ENCODE data around the gene CDC14A. TPM values are rescaled to one million over a fixed set of nuclear protein-coding genes. Genes with fewer than 3 reads are reported as not detected.

Gene CDC14A
- total RNA-seq, 1 donor from 2014 or later, result 2.2 TPM

- DNase-seq (ENCODE audit: low spot score) (no peak), ATAC-seq (no peak)
Measured at GRCh38 chr1:100481303-100481702, 129.0 kb downstream of the CDC14A start.

GRCh38 chr1:100482167-100482566, 129.9 kb downstream of the CDC14A start:
- ATAC-seq (no peak), DNase-seq (ENCODE audit: low spot score) (no peak)

GRCh38 chr1:100482748-100483147, 130.4 kb downstream of the CDC14A start:
- DNase-seq (ENCODE audit: low spot score), result no peak
- no peak for ATAC-seq

DNA sequence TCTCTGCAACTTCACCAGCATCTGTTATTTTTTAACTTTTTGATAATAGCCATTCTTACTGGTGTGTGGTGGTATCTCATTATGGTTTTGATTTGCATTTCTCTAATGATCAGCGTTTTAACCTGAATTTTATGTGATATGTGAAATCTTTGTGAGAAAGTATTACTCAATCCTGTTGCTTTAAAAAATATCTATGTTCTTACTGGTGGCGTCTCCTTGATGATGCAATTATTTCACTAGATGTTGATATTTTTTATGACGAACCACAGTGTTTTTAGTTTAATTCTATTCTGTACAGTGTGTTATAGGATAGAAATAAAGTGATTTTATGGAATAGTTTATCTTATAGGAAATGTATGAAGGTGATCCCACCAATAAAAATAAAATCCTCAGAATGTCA, 130.9 kb downstream of the CDC14A start:
- no peak for DNase-seq (ENCODE audit: low spot score)
- ATAC-seq, result no peak

- no peak for DNase-seq (ENCODE audit: low spot score)
- ATAC-seq, result peak; percentile 93
Measured at GRCh38 chr1:100485855-100486258, 133.6 kb downstream of the CDC14A start.

- DNase-seq (ENCODE audit: low spot score) (no peak), ATAC-seq (peak; percentile 89)
Measured at GRCh38 chr1:100494393-100495084, 142.2 kb downstream of the CDC14A start.

DNA sequence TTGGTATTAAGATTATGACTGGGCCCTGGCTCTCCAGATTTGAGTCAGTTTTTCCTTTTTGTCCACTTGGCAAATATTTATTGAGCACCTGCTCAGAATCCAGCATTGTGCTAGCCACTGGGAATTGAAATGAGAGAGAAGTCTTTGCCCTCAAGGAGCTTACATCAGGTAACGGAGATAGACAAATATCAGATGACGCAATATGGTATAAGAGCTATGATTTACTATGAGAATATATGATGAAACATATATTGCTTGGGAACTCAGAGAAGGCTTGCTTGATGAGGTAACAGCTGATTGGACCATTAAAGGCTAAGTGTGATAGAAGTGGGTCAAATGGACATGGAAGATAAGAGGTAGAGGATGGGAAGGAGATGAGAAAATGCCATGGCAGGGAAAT, 144.6 kb downstream of the CDC14A start:
- no peak for DNase-seq (ENCODE audit: low spot score)
- ATAC-seq, result no peak

DNA sequence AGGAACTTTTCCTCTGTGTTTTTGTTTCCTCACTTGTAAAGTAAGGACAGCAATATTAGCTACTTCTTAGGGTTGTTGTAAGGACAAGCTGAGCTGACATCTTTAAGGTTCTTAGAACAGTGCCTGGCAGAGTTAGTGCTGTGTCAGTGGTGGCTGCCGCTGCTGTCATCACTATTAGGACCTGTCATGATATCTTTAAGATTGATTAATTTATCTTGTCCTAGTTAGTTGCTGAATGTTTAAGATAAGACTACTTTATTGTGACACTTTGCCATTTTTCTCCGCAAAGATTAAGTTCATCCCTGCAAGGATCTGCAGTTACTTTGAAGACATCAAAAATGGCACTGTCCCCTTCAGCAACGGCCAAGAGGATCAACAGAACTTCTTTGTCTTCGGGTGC, 145.5 kb downstream of the CDC14A start:
- ATAC-seq (no peak), DNase-seq (ENCODE audit: low spot score) (no peak)

DNA sequence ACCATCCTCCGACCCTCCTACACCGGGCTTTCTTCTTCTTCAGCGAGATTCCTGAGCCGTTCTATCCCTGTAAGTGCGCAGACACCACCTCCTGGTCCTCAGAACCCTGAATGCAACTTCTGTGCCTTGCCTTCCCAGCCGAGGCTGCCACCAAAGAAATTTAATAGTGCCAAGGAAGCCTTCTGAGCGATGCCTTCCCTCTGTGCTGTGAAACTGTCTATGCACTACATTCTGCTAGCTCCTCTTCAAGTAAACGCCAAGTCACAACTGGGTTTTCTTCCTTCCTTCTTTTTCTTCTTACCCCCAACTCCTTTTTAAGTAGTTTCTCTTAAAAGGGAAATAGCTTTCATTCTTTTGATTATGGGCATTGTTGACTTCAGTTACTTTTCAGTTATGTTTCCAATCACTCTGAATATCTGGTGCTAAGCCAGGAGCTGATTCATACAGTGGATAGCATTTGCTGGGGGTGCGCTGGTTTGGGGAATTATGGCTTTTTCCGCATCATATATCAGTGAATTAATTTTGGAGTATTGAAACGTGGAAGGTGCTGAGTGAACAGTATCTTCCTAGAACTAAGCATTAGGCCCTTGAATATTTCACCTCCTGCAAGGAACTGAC, 147.0 kb downstream of the CDC14A start:
- ATAC-seq, result no peak

GRCh38 chr1:100502052-100502792, 149.9 kb downstream of the CDC14A start:
- DNase-seq (ENCODE audit: low spot score) (no peak), ATAC-seq (no peak)

More for the DNA sequence above, 147.0 kb downstream of the CDC14A start:
- no peak for DNase-seq (ENCODE audit: low spot score)

GRCh38 chr1:100506217-100506616, 153.9 kb downstream of the CDC14A start:
- ATAC-seq, result no peak
- no peak for DNase-seq (ENCODE audit: low spot score)

GRCh38 chr1:100510451-100510850, 158.1 kb downstream of the CDC14A start:
- no peak for ATAC-seq
- no peak for DNase-seq (ENCODE audit: low spot score)

GRCh38 chr1:100511058-100511457, 158.8 kb downstream of the CDC14A start:
- DNase-seq (ENCODE audit: low spot score) (no peak), ATAC-seq (no peak)

- no peak for DNase-seq (ENCODE audit: low spot score)
- peak; percentile 45 for ATAC-seq
Measured at GRCh38 chr1:100511773-100512172, 159.5 kb downstream of the CDC14A start.

GRCh38 chr1:100512803-100513352, 160.6 kb downstream of the CDC14A start:
- ATAC-seq (no peak), DNase-seq (ENCODE audit: low spot score) (no peak)

DNA sequence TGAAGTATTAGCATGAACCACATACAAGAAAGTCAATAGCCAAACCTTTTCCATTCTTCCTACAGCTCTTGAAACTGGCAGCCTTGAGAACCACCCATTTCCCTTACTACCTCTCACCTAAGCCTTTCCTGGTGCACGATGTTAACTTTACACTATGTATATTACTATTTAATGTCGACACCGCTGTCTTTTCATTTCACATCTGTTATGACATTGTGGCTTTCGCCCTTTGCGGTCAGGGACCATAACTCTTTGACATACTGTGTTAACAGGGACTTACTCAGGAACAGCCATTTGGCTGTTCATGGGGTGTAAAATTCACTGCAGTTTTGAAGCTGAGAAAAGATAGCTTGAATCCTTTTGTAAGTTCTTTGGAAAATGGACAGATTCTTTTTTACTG, 164.6 kb downstream of the CDC14A start:
- DNase-seq (ENCODE audit: low spot score) (no peak), ATAC-seq (no peak)

DNA sequence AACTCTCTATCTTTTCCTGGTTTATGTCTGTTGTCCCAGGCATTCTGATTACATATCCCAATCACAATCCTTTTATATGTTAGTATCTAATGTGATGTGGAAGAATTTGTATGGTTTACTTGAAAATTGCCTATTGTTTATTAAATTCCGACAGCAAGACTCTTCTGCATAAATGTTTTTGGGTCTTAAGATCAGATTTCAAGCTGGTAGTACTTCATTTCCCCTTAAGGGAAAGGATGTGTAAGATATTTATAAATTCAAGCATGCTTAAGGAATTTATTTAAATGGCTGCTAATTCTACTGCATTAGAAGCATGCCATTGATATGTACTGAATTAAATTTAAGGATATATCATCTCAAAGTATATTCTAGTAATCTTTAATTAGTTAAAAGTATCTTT, 165.2 kb downstream of the CDC14A start:
- DNase-seq (ENCODE audit: low spot score), result no peak
- ATAC-seq, result no peak

DNA sequence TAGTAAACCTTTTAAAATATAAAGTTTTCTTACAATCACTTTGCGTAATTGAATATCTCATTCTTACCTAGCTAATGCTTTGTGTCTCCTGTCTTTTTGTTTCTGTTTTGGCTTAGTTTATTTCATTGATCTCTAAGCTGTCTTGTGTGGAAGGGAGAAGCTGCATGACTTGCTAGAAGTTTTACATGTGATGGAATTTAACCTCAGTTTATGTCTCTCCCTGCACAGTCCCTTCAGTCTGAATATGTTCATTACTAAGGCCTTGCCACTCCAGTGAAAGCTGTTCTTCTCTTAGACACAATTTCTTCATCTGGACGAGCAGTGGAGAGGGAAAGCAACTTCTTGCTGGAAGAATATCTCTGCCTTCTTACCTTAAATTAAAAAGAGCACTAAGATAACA, 165.7 kb downstream of the CDC14A start:
- no peak for ATAC-seq
- DNase-seq (ENCODE audit: low spot score), result no peak

- ATAC-seq (no peak), DNase-seq (ENCODE audit: low spot score) (no peak)
Measured at GRCh38 chr1:100523038-100523652, 170.8 kb downstream of the CDC14A start.

DNA sequence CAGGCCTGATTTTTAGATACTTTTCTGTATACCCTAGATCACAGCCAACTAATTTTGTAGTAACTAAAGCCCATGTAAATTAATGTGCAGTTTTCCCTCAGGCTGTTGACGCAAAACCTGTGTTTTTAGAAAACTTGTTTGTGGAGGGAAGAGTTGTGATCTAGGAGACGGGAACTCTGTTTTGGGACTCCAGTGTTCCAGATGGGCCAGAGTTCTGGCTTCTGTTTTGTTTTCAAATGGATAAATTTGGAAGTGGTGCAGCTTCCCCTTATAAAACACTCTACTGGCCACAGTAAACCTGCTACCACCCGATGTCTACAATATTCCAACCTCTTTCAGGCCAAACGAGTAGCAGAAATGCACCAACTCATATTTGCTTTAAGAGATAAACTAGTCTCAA, 172.0 kb downstream of the CDC14A start:
- DNase-seq (ENCODE audit: low spot score) (no peak), ATAC-seq (no peak)

DNA sequence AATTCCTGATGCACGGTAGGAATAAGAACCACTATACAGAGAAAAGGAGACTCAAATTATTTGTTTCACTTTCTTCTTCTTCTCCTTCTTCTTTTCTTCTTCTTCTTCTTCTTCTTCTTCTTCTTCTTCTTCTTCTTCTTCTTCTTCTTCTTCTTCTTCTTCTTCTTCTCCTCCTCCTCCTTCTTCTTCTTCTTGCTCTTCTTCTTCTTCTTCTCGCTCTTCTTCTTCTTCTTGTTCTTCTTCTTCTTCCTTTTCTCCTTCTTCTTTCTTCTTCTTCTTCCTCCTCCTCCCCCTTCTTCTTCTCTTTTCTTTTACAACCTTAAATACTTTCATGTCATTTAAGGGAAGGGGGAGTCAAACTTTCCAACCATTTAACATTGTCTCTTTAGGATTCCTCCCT, 174.6 kb downstream of the CDC14A start:
- ATAC-seq (no peak), DNase-seq (ENCODE audit: low spot score) (no peak)
